Measurements from ENCODE around the gene CAVIN1. TPM values are rescaled to one million over a fixed set of nuclear protein-coding genes. Genes with fewer than 3 reads are reported as not detected.
"Not testable (repeated sequence)": the region's sequence is repeated elsewhere in the genome, so short reads cannot be mapped to it uniquely, and the experiment has no call there.

CAVIN1 gene
- total and polyA plus RNA-seq, 10 donors: 25.3 to 224 (median 131) TPM

GRCh38 chr17:42361781-42362186 lies 61.3 kb downstream of the CAVIN1 start:
- Histone ChIP-seq H3K27ac (peak overlapping the region in 4 of 8 donors; percentile 7 to 45 (median 24)), H3K4me1 (peaks cover 31 to 99% (median 83%) of the 10 kb centered on the region in 6 donors), H3K9me3 (no peaks in the 10 kb centered on the region), H3K4me3 (no peak overlapping the region), H3K36me3 (peaks cover 0 to 26% (median 2%) of the 10 kb centered on the region in 6 donors), H3K27me3 (replicated peaks in 1 of 7) (no peaks in the 10 kb centered on the region)
- intact Hi-C loops (cut with DNase I; ENCODE audit: low total_unique reads): no loop called here
- 63 to 71% (median 68%) methylated on average over 2 of the region's 2 CpGs for WGBS, 5 donors
- no peak for DNase-seq
- TF ChIP-seq POLR2AphosphoS5 (IDR thresholded peaks at IDR 0.05): peak in 1 of 3 donors; percentile 17
- no peak for TF ChIP-seq POLR2A (IDR thresholded peaks at IDR 0.05)
- no peak for TF ChIP-seq CTCF (IDR thresholded peaks at IDR 0.05 in 8 of 11, conservative IDR thresholded peaks at IDR 0.05 in 3 of 11)

GRCh38 chr17:42360388-42360787 lies 62.7 kb downstream of the CAVIN1 start:
- intact Hi-C loops (cut with DNase I; ENCODE audit: low total_unique reads): not testable (repeated sequence)

GRCh38 chr17:42359133-42359532 lies 63.9 kb downstream of the CAVIN1 start:
- H3K4me1 ChIP-seq: peaks cover 19 to 99% (median 78%) of the 10 kb centered on the region in 6 donors
- peak overlapping the region in 1 of 8 donors; percentile 57 for H3K27ac ChIP-seq
- DNase-seq: no peak
- no peaks in the 10 kb centered on the region for H3K27me3 ChIP-seq (replicated peaks in 1 of 7)
- peaks cover 0 to 22% (median 0%) of the 10 kb centered on the region in 6 donors for H3K36me3 ChIP-seq
- H3K4me3 ChIP-seq: no peak overlapping the region
- WGBS, 5 donors: 71 to 89% (median 85%) methylated on average over 7 of the region's 7 CpGs
- no peaks in the 10 kb centered on the region for H3K9me3 ChIP-seq
- intact Hi-C loops (cut with DNase I; ENCODE audit: low total_unique reads): no loop called here
- TF ChIP-seq POLR2AphosphoS5 (IDR thresholded peaks at IDR 0.05): no peak
- no peak for TF ChIP-seq POLR2A (IDR thresholded peaks at IDR 0.05)
- no peak for TF ChIP-seq CTCF (IDR thresholded peaks at IDR 0.05 in 8 of 11, conservative IDR thresholded peaks at IDR 0.05 in 3 of 11)

More at GRCh38 chr17:42360388-42360787, 62.7 kb downstream of the CAVIN1 start:
- H3K9me3 ChIP-seq; H3K4me3 ChIP-seq; H3K27me3 ChIP-seq (replicated peaks in 1 of 7); DNase-seq; H3K27ac ChIP-seq: not testable (repeated sequence)
- H3K36me3 ChIP-seq: peaks cover 0 to 30% (median 2%) of the 10 kb centered on the region in 6 donors
- peaks cover 26 to 99% (median 80%) of the 10 kb centered on the region in 6 donors for H3K4me1 ChIP-seq
- 90 to 100% (median 100%) methylated on average over 2 of the region's 2 CpGs for WGBS, 5 donors

- Histone ChIP-seq H3K27ac (peak overlapping the region in 2 of 8 donors; percentile 55 to 57), H3K4me1 (peaks cover 19 to 99% (median 75%) of the 10 kb centered on the region in 6 donors), H3K27me3 (replicated peaks in 1 of 7) (no peaks in the 10 kb centered on the region), H3K4me3 (no peak overlapping the region), H3K36me3 (peaks cover 0 to 22% (median 0%) of the 10 kb centered on the region in 6 donors), H3K9me3 (no peaks in the 10 kb centered on the region)
- no peak for DNase-seq
- intact Hi-C loops (cut with DNase I; ENCODE audit: low total_unique reads): no loop called here
- no peak for TF ChIP-seq CTCF (IDR thresholded peaks at IDR 0.05 in 8 of 11, conservative IDR thresholded peaks at IDR 0.05 in 3 of 11)
- TF ChIP-seq POLR2A (IDR thresholded peaks at IDR 0.05): no peak
- no peak for TF ChIP-seq POLR2AphosphoS5 (IDR thresholded peaks at IDR 0.05)
- WGBS, 5 donors: 35 to 71% (median 61%) methylated on average over 1 of the region's 1 CpG
Measured at GRCh38 chr17:42358434-42358833, 64.6 kb downstream of the CAVIN1 start.
